ENCODE results near the gene MOB1B.
A peak's percentile ranks its signal among the peaks of the same experiment; 100 is the strongest.
"Not testable (repeated sequence)": the region's sequence is repeated elsewhere in the genome, so short reads cannot be mapped to it uniquely, and the experiment has no call there.

Gene MOB1B

GRCh38 chr4:70956549-70957210 is 54.5 kb downstream of the MOB1B start:
- no peak for DNase-seq (ENCODE audit: low read depth)

DNA sequence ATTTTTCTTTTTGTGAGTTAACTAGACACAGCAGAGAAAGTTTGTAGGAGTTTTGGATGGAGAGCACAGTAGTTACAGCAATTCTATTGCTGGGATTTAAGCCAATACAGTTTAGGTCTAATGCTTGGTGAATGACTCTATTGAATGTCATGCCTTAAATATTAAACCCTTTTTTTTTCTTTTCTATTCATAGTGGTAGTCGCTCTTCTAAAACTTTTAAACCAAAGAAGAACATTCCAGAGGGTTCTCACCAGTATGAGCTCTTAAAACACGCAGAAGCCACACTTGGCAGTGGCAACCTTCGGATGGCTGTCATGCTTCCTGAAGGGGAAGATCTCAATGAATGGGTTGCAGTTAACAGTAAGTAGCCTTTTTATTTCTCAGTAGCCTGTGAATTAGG is 56.5 kb downstream of the MOB1B start:
- no peak for DNase-seq (ENCODE audit: low read depth)

- no peak for DNase-seq (ENCODE audit: low read depth)
Measured at GRCh38 chr4:70969076-70969475, 66.9 kb downstream of the MOB1B start.

DNA sequence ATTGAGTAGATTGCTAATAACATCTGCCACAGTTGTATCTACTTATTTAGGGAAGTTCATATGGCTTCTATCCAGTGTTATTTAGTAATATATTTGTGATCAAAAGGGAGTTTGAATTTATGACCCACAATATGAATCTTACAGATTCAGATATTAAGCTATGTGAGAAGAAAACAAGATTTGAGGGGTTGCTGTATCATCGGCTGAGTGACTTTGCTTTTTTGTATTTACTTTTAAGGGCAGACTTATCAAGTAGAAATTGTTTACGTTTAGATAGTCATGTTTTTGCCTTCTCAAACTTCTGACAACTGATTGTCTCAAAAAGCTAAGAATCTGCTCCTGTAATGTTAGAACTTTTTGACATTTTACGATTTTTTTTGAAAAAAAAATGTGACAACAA is 74.1 kb downstream of the MOB1B start:
- no peak for DNase-seq (ENCODE audit: low read depth)

GRCh38 chr4:70979445-70980008 is 77.4 kb downstream of the MOB1B start:
- DNase-seq (ENCODE audit: low read depth): no peak

DNA sequence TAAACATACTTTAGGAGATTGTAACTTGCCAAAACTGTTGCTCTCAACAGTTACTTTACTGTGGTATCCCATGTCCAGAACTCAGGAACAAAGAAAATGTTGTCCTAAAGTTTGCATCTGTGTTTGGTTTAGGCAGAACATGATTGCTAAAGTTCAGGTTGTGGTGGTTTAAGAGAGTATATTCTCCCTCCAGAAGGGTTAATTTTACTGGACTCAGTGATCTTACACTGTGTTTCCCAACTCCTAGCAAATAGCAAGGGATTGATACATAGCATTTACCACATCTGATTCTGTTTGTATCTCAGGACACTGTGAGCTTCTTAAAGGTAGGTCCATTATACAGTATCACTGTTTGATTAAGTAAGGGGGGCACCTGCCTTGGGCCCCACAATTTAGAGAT is 78.0 kb downstream of the MOB1B start:
- no peak for DNase-seq (ENCODE audit: low read depth)

DNA sequence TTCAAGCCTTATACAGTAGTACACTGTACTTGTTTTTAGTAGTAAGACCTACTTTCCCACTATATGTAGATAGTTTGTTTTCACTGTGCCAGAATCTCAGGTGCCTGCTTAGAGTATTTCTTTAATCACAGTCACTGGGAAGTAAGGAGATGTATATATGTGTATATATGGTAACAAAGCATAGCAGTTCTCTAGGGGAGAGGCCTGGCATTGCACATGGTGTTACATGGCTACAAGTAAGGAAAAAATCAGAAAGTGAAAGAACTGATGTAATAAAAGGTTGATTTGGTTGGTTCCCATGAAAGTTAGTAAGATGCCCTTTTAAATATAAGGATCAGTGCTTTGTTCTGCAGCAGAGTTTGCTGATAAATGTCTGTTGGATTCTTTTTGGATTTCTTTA is 81.9 kb downstream of the MOB1B start:
- DNase-seq (ENCODE audit: low read depth): no peak

- DNase-seq (ENCODE audit: low read depth): no peak
Measured at GRCh38 chr4:70984589-70984988, 82.4 kb downstream of the MOB1B start.

DNA sequence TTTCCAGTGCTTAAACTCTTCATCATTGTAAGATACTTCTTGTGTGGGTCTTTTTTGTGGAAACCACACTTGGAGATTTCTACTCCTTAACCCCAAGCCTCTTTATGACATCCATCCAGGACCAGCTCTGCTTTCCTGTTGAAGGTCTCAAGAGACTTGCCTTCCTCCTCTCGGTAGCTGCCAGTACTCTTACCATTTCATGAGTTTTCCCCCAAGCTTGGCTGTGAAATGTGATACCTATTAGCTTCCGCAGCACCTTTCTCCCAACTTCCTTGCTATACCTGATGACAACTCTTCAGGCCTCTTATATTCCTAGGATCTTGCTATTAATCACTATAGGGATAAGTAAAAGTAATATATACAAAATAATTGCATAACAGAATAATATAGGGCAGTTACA is 89.4 kb downstream of the MOB1B start:
- DNase-seq (ENCODE audit: low read depth): no peak

- no peak for DNase-seq (ENCODE audit: low read depth)
Measured at GRCh38 chr4:70992391-70992881, 90.3 kb downstream of the MOB1B start.

GRCh38 chr4:70993181-70994068 is 91.3 kb downstream of the MOB1B start, which contains the start of gene DCK:
TSS of gene DCK (plus strand) at chr4:70993649. CDS start at chr4:70993836, 187 bp downstream.
- DNase-seq (ENCODE audit: low read depth): peak; percentile 66

GRCh38 chr4:70994069-70994366 is 91.8 kb downstream of the MOB1B start:
- DNase-seq (ENCODE audit: low read depth): no peak

GRCh38 chr4:70994387-70995099 is 92.4 kb downstream of the MOB1B start:
- no peak for DNase-seq (ENCODE audit: low read depth)

DNA sequence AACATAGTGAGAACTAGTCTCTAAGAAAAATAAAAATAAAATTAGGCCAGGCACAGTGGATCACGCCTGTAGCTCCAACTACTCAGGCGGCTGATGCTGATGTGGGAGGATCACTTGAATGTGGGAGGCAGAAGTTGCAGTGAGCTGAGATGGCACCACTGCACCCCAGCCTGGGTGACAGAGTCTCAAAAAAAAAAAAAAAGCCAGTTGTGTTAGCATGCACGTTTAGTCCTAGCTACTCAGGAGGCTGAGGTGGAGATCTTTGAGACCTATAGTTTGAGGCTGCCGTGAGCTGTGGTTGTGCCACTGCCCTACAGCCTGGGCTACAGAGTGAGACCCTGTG is 93.8 kb downstream of the MOB1B start:
- DNase-seq (ENCODE audit: low read depth): no peak

DNA sequence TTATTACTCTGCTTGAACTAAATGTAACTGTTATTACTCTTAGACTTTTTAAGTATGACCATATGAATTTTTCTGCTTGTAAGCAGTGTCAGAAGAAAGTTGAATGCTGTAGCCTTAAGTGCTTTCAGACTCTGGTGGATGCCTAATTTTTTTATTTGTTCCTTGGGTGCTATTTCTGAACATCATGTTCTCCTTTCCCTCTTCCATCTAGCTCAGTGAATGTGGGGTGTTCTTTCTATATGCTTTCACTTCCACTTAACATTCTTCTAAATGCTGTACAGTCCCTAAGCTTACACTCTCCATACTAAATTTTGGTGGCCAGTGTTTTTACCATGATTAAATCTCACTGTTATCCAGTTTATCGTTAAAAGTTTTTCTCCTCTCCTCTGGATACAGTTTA is 94.9 kb downstream of the MOB1B start:
- DNase-seq (ENCODE audit: low read depth): no peak

DNA sequence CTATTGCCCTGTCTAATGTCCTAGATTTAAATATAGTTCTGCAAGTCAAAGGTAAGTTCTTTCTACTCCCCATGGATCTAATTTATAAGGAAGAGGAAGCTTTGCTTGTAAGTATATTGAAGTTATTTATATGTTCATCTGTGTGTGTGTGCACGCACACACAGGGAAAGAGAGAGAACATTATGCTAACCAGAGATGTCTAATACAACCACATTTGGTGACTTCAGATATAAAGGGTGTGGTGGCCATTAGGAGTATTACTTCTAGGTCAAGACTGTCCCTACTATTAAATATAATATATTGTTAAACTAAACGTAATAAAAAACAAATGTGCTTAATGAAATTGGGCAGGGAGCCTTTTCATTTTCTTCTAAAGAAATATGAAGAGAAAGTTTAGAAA is 95.4 kb downstream of the MOB1B start:
- DNase-seq (ENCODE audit: low read depth): no peak

GRCh38 chr4:70999639-71000038 is 97.5 kb downstream of the MOB1B start:
- not testable (repeated sequence) for DNase-seq (ENCODE audit: low read depth)

GRCh38 chr4:71001363-71001762 is 99.2 kb downstream of the MOB1B start:
- not testable (repeated sequence) for DNase-seq (ENCODE audit: low read depth)

DNA sequence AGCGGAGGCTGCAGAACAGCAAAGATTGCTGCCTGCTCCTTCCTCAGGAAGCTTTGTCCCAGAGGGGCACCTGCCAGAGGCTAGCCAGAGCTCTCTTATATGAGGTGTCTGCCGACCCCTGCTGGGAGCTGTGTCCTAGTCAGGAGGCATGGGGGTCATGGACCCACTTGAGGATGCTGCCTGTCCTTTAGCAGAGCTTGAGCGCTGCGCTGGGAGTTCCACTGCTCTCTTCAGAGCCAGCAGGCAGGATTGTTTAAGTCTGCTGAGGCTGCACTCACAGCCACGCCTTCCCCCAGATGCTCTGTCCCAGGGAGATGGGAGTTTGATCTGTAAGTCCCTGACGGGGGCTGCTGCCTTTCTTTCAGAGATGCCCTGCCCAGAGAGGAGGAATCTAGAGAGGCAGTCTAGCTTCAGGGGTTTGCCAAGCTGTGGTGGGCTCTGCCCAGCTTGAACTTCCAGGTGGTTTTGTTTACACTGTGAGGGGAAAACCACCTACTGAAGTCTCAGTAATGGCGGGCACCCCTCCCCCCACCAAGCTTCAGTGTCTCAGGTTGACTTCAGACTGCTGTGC is 102.2 kb downstream of the MOB1B start:
- no peak for DNase-seq (ENCODE audit: low read depth)

DNA sequence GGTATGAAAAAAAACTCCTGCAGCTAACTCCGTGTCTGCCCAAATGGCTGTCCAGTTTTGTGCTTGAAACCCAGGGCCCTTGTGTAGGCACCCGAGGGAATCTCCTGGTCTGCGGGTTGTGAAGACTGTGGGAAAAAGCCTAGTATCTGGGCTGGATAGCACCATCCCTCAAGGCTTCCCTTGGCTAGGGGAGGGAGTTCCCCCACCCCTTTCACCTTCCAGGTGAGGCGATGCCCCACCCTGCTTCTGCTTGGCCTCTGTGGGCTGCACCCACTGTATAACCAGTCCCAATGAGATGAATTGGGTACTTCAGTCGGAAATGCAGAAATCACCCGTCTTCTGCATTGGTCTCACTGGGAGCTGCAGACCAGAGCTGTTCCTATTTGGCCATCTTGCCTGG is 102.9 kb downstream of the MOB1B start:
- DNase-seq (ENCODE audit: low read depth): not testable (repeated sequence)

DNA sequence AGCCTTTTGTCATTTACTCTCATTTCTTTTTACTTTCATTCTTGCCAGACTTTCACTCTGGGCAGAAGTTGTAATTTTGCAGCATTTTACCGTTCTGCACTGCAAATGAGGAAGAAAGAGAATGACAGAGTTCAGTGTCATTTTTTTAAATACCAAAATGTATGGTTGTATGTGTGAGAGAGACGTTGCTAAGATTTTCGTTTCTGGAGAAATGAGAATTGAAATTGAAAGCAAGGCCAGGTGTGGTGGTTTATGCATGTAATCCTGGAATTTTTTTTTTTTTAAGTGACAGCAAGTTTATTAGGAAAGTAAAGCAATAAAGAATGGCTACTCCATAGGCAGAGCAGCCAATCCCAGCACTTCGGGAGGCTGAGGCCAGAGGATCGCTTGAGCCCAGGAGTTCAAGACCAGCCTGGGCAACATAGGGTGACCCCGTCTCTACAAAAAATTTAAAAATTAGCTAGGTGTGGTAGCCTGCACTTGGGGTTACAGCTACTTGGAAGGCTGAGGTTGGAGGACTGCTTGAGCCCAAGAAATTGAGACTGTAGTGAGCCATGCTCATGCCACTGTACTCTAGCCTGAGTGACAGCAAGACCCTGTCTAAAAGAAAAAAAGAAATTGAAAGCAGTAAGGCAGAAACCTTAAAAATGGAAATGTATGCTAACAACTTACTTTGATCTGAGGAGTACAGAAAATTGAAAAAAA is 104.2 kb downstream of the MOB1B start:
- no peak for DNase-seq (ENCODE audit: low read depth)

GRCh38 chr4:71008196-71008595 is 106.0 kb downstream of the MOB1B start:
- DNase-seq (ENCODE audit: low read depth): no peak
